CD4-positive, alpha-beta T cell treated with Interleukin-4 for 4 hours (primary cell): Measurements from ENCODE around the gene JAK3.
A peak's percentile ranks its signal among the peaks of the same experiment; 100 is the strongest.

Experiments
- DNase-seq: peaks from one replicate; pipeline ENCODE4 v3.0.0-alpha.2; 2020

The JAK3 gene

DNA sequence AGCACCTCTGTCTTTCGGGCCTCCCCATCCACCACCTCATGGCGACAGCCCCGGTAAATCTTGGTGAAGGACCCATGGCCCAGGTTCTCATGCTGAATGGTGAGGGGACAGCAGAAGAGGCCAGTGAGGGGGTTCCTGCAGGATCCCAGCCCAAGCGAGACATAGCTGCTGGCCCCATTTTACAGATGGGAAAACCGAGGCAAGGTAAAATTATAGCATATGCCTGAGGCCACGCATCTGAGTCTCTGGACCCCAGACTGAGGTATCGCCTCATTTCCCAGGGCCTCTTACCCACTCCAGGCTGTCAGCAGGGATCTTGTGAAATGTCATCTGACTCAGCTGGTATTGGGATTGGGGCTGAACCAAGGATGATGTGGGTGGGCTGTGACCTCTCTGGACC lies 9.8 kb downstream of the JAK3 start:
- no peak for DNase-seq

DNA sequence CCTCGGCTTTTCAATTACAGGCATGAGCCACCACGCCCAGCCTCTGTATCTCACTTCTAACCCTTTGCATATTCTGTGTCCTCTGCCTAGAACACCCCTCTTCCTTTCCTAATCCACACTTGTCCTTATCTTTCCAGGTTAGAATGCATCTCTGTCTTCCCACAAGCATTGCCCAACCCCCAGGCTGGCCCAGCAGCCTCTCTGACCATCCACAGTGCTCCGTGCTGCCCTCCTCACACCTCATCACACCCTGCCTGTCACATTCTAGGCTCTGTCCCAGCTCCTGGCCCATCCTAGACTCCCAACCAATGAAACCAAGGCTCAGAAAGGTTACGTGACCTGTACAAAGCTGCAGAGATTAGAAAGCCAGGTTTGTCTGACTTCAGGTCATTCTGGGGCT lies 11.3 kb downstream of the JAK3 start:
- no peak for DNase-seq

DNA sequence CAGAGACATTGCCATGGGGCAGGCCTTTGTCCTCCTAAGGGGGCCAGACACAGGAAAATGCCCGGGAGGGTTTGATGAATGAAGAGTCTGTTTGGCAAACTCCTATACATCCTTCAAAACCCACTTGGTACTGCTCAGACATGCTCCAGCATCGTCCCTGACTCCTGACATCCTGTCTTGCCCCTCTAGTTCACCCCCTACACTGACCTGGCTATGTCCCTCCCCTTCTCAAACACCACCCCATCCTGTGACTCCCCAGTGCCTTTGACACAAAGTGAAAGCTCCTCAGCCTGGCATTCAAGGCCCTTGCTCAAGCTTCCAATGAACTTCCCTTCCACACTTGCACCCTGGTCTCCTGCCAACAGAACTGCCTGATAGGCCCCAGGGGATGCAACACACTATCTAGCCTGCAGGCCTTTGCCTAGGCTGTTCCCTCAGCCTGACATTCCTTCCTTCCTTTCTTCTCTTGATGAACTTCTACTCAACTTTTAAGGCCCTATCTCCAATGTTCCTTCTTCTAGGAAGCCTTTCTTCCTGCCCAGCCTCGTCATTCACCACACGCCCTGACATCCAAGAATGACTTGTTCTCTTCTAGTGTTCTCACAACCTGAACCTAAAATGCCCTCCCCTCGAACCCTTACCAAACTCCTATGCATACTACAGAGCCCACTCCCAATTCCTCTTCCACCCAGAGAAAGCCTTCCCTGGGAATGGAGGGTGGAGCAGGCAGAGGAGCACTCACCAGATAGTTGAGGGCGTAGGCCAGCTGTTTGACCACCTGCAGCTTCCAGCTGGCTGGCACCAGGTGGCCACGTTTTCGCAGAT lies 12.4 kb downstream of the JAK3 start:
- DNase-seq, result no peak

DNA sequence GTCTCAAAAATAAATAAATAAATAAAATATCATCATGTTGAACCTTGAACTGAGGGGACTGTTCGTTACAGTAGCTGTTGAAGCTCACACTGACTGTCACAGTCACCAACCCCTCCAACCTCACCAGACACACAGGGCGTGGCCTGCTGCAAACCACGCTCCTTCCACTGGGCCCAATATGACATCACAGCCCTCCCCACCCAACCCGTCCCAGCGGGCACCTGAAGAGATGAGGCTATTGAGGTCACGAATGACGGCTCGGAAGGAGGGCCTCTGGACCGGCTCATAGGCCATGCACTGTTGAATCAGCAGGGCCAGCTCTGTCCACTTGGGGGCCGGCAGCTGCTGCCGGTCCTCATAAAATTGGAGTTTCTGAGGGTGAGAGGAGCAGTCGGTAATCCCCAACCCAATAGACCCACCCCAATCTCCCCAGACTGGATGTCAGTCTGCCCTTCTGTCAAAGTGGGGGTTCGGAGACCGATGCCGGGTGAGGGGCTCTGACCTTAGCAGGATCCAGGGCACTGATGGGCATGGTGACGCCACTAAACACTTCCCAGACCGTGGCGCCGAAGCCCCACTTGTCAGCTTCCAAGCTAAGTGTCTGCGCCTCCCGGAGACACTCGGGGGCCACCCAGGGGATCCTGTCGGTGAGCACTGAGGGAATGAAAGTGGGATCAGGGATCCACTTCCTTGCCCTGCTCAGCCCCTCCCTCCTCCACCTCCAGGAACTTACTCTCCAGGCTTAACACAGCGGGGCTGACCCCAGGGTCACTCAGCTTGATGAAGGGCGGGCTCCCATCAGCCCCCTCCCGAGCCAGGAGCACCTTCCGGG lies 13.2 kb downstream of the JAK3 start:
- DNase-seq, result no peak

DNA sequence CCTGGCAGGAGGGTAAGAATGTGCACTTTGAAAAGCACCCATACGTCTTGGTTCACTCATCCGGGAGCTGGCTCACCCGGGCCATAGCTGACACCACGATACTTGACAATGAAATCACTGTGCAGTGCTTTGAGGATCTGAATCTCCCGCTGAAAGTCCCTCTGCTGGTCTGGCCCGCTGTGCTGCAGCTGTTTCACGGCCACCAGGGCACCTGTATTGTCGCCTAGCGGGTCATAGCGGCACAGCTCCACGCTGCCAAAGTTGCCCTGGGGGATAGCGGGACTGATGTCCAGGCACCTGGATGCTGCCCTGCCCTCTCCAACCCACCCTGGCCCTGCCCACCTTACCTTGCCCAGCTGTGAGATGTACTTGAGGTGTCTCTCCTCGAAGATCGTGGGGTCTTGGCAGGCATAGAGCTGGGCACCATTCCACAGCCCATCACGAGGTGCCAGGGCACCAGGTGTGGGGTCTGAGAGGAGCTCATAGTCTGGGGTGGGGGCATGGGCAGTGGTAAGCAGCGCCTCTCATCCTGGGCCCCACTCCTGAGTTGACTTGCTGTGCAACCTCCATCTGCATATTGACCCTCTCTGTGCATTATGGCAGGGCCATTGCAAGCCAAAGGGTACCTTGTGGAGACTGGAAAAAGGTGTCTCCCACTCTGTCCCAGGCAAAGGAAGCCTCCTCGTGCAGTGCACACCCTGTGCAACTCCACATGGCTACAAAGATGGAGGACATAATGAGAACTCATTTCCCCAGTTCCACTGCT lies 15.2 kb downstream of the JAK3 start:
- DNase-seq, result no peak

DNA sequence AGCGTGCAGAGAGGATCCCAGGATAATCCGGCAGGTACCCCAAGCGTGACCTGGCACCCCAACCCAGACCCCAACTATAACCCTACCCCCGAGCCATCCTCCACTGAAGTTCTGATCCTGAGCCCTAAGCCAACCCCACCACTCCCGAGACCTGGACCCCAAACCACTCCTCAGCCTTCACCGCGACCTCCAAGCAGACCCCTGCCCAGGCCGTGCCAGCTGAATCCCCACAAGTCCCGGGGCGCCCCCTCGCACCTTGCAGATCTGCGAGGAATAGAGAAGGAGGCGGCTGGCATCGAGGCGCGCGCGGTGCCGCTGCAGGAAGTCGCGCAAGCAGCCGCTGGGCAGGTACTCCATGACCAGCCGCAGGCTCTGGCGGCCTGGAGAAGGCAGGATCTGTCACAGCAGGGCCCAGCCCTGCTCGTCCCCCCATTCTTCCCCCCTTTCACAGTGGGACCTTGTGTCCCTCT lies 16.3 kb downstream of the JAK3 start:
- no peak for DNase-seq

DNA sequence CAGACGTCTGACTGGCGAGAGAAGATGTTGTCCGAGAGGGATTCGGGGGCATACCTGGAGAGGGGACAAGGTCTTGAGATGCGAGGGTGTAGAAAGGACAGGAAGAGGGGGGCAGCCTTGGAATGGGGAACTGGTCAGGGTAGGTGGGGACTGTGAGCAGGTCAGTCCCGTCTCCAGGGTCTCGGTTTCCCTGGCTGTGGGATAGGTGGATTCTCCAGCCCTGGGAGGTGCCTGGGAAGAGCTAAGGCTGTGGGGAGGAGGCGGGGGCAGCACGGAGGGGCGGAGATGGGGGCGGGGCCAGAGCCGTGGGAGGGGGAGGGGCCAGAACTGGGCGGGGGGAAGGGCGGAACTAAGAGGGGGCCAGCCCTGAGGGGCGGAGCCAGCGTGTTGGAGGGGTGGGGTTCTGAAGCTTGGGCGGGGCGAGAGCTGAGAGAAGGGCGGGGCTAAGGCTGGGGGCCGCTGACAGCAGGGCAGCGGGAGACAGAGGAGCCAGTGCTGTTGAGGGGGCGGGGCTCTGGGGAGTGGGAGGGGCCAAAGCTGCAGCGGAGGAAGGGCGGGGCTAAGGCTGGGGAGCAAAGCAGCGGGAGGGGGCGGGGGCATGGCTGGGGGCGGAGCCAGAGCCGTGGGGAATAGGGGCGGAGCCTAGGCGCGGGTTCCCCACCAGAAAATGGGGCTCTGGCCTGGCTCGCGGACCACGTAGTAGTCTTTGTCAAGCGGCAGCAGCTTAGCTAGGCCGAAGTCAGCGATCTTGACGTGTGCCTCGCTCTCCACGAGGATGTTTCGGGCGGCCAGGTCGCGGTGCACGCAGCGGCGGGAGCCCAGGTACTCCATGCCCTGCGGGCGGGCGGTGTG lies 17.0 kb downstream of the JAK3 start:
- DNase-seq, result no peak

DNA sequence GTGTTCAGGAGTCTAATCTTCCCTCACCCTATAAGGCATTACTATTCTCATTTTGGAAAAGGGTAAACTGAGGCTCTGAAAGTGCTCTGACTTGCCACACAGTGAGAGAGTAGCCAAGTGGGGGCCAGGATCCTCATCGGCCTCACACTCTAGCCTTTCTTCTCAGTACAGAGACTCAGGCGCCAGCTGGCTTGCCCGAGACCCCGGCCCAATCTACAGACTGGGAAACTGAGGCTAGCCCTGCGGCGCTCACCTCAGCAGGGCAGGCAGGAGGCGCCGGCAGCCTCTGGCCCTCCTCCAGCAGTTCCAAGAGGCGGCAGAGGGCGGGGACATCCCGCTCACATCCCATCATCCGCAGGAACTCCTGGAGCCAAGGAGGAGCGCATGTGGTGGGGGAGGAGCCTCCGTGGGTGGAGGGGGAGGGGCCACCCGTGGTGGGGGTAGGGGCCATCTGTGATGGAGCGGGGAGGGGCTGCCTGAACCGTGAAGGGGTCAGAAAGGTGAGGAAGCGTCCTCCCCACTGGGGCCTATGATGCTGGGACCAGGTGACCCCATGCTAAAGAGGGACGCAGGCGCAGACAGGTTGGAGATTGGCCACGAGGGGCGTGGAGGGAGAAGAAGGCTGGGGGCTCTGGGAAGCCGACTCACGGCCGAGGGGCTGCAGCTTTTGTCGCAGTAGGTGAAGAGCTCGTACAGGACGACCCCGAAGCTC lies 17.8 kb downstream of the JAK3 start:
- no peak for DNase-seq

DNA sequence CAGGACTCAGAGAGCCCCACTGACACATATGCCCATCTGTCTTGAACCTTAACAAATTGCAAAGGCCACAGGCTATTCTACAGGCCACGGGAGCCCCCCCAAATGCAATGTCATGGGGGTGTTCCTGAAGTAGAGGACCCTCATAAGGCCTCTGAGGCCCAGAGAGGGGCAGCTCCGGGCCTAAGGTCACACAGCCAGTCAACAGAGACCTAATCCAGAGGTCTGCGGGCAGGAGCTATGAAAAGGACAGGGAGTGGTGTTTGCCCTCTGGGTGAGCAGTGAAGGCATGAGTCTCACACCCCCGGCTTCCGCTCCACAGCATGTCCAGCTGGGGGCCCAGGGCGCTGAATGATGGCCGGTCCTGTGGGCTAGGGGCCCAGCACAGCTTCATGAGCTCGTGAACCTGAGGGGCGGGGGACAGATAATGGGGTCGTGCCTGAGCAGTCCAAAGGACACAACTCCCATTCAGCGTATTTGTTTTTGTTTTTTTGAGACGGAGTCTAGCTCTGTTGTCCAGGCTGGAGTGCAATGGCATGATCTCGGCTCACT lies 21.2 kb downstream of the JAK3 start:
- no peak for DNase-seq

DNA sequence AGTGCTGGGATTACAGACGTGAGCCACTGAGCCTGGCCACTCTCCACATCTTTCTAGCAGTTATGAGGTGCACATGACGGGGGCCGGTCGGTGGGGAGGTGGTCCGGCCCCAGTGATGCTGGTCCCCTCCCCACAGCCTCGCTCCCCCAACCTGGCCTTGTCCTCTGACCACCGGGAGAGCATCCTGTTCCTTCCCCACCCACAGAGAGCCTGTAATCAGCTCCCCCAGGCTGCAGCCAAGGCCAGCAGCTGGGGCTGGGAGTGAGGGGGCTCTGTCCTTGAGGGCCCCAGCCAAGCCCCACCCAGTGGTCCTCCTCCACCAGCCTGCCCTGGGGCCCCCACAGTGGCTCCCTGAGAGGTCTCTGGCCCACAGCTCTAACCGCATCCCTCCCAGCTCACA lies 23.4 kb downstream of the JAK3 start:
- no peak for DNase-seq

DNA sequence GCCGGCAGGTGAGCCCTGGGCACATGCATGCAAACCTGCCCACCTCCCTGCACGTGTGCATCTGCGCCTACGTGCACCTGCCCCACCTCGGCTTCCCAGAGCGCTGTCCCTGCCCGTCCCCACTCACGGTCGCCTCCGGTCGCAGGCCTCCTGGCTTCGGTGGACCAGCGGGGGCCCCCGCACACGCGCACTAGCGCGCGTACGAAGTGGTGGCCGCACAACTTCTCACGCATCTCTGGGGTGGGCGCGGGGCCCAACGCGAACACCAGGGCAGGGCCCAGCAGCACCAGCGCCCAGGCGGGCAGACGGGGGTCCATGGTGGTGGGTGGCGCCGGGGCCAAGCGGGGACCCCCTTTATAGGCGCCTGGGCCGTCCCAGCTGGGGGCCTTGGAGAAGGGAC lies 26.6 kb downstream of the JAK3 start, which contains the start of gene INSL3:
INSL3 (minus strand) TSS at position 330 of the 400 bp plus-strand sequence; CDS start at position 317, 13 bp downstream.
- no peak for DNase-seq

DNA sequence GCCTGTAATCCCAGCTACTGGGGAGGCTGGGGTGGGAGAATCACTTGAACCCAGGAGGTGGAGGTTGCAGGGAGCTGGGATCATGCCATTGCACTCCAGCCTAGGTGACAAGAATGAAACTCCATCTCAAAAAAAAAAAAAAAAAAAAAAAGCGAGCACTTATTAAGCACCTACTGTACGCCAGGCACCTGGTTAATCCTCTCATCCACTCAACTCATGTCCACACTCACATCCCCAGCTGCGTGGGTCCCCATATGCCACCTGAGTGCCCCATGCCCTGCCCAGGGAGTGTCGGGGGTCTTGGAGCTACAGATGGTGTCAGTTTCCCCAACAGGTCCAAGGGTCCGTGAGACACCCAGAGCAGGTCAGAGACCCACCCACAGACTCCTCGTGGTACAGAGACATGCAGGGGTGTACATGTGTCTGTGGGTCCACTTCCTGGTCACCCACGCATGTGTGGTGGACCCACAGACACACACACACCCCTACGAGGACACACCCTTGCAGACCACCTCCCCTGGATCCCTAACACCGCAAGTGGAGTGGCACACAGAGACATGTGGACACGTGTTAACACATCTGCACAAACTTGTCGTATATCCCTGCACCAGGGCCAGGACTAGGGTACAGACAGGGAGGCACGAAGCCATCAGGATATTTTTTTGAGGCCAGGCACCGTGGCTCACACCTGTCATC lies 30.0 kb downstream of the JAK3 start:
- DNase-seq, result no peak

DNA sequence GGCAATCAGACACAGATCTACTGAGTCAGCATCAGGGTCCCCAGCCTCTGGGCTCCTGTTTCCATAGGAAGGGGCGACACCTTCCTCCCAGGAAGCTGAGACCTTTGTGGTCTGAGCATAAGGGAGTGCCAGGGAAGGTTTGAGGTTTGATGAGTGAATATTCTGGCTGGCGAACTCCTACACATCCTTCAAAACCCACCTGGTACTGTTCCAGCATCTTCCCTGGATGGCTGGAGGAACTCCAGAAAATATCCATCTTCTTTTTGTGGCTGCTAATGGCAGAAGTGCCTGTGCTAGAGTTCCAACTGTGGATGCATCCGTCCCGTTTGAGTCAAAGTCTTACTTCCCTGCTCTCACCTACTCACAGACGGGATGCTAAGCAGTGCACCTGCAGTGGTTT lies 35.7 kb downstream of the JAK3 start:
- no peak for DNase-seq

DNA sequence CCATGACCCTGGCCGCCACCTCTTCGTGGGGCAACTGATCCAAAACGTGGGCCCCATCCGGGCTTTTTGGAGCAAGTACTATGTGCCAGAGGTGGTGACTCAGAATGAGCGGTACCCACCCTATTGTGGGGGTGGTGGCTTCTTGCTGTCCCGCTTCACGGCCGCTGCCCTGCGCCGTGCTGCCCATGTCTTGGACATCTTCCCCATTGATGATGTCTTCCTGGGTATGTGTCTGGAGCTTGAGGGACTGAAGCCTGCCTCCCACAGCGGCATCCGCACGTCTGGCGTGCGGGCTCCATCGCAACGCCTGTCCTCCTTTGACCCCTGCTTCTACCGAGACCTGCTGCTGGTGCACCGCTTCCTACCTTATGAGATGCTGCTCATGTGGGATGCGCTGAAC lies 36.1 kb downstream of the JAK3 start:
- no peak for DNase-seq

DNA sequence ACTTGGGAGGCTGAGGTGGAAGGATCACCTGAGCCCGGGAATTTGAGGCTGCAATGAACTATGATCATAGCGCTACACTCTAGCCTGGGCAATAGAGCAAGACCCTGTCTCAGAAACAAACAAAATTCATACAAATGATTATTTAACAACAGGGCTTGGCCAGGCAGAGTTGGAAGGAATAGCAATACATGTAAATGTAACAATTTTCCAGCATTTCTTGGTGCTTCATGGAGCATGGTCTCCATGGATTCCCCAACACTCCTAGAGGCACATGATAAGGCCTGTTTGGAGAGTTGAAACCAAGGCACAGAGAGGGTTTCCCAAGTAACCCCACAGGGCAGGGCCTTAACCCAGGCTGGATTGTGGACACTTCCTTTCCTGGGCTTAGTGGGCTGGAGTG lies 36.7 kb downstream of the JAK3 start:
- DNase-seq, result no peak

DNA sequence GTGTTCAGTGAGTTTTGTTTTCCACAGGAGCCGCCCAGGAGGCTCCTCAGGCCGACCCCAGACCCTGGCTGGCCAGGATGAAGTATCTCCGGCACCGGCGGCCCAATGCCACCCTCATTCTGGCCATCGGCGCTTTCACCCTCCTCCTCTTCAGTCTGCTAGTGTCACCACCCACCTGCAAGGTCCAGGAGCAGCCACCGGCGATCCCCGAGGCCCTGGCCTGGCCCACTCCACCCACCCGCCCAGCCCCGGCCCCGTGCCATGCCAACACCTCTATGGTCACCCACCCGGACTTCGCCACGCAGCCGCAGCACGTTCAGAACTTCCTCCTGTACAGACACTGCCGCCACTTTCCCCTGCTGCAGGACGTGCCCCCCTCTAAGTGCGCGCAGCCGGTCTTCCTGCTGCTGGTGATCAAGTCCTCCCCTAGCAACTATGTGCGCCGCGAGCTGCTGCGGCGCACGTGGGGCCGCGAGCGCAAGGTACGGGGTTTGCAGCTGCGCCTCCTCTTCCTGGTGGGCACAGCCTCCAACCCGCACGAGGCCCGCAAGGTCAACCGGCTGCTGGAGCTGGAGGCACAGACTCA lies 40.0 kb downstream of the JAK3 start:
- no peak for DNase-seq

DNA sequence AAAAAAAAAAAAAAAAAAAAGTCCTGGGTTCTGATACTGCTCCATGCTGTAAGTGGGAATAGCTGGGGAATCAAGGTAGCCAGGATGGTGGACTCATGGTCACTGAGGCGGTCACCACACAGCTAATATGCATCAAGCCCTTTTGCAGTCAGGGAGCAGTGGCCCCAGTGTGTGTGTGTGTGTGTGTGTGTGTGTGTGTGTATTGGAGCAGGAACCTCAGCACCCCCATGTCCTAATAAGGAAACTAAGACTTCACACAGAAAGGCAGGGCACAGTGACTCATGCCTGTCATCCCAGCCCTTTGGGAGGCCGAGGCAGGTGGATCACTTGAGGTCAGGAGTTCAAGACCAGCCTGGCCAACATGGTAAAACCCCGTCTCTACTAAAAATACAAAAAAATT lies 40.8 kb downstream of the JAK3 start:
- DNase-seq, result peak; percentile 17

DNA sequence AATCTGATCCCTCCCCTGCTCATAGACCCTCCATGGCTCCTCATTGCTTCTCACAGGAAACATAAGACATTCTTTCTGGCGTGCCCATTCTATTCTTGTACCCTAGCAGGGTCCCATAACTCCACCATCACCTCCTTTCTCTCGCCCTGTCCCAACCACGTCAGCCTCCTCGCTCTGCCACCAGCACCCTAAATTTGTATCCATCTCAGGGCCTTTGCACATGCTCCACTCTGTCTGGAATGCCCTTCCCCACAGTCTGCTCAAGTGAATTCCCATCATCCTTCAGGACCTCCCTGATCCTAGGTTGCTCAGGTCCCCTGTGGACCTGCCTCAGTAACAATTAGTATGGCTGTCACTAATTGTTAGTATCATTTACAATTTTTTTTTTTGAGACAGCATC lies 42.4 kb downstream of the JAK3 start:
- no peak for DNase-seq

DNA sequence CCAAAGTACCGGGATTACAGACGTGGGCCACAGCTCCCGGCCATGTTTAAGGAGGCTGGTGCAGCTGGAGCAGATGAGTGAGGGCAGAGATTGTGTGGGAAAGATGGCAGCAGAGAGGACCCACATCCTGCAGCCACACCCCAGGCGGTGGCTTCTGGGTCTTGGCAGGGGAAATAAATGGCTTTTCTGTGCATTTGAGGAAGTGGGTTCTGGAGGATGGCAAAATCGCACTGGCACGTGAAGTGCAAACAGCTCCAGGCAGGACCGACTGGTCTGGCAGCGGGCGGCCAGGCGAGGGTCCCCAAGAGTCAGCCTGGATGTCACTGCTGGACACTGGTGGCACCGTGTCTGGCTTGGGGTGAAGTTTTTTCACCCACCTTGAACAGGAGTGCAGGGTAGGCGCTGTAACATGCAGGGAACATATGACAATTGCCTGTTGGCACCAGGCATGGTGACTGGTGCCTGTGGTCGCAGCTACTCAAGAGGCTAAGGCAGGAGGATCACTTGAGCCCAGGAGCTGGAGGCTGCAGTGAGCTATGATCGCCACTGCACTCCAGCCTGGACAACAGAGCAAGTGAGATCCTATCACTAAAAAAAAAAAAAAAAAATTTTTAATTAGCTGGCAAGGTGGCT lies 44.4 kb downstream of the JAK3 start:
- DNase-seq, result peak; percentile 47
